GM19328 (cell line): ENCODE data around the gene DTX3.

Source experiments
- ATAC-seq: cut with Tn5 transposase; IDR thresholded peaks from one replicate; pipeline ENCODE4 v1.9.1; 2021; ENCODE audit warnings: mild to moderate bottlenecking, moderate library complexity; ENCODE audit not compliant: unreplicated experiment

The DTX3 gene

DNA sequence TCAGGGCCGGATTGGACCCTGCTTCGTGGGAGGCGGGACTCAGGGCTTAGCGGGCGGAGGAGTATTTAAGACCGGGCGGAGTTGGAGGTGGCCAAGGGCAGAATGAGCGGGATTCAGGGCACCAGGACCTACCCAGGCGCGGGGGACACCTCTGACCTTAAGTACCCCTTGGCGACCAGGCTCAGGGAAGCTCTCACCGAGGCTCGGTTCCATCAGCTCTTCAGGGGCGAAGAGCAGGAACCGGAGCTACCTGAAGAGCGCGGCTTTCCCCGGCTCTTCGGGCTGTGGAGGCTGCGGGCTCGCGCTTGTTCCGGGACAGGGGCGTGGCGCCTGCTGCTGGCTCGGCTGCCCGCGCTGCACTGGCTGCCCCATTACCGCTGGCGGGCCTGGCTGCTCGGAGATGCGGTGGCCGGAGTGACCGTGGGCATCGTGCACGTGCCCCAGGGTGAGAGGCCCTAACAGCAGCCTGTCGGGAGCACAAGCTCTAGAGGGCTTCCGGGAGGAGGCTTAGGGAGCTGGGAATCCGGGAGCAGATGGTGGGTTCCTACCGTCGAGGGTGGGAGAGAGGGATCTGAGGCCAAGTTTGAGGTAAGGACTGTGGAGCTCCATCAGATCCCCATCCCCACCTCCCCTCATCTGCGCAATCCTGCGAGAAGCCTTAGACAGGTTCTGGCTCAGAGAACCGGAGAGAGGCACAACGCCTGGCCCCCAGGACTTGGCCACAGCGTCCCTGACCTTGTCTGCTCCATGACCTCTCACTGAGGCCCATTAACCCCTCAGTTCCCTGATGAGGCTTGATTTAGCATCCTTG, 15.0 kb downstream of the DTX3 start:
- ATAC-seq, result no peak

DNA sequence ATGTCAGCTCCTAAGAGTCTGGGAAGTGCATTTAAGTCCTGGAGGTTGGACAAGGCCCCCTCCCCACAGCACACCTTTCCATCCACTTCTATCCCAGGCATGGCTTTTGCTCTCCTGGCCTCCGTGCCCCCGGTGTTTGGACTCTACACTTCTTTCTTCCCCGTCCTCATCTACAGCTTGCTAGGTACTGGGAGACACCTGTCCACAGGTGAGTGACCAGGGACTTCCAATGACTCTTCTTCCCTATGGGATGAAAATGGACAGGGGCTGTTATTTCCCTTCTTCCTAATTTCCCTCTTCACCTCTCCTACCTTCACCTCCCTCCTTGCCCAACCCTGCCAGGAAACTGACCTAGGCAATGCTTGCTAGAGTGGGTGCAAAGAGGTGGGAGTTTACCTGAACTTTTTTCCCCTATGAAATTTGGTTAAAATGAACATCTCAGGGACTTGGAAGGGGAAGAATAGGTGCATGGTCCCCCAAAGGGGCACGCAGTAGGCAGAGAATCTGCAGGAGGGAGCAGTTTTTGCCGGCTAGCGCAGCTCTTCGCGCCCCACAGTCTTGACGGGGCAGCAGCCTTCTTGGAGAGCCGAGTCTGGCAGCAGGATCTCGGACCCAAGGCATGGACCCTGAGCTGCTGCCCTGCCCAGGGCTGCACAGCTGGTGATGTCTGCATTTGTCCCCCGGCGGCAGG, 15.8 kb downstream of the DTX3 start:
- ATAC-seq, result no peak

DNA sequence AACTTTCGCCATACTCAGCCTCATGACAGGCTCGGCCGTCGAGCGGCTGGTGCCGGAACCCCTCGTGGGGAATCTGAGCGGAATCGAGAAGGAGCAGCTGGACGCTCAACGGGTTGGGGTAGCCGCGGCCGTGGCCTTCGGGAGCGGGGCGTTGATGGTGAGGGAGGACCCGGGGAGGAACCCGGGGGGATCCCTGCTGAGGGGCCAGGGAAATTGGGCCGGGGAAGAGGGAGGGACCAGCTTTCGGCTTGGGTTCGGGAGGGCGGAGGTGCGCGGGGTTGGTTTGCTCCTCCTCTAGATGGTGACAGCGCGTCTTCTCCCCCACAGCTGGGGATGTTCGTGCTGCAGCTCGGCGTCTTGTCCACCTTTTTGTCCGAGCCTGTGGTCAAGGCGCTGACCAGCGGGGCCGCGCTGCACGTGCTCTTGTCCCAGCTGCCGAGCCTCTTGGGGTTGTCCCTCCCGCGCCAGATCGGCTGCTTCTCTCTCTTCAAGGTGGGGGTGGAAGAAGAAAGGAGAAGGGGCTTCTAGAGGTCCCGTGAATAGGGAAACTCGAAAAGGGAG, 16.4 kb downstream of the DTX3 start:
- no peak for ATAC-seq

DNA sequence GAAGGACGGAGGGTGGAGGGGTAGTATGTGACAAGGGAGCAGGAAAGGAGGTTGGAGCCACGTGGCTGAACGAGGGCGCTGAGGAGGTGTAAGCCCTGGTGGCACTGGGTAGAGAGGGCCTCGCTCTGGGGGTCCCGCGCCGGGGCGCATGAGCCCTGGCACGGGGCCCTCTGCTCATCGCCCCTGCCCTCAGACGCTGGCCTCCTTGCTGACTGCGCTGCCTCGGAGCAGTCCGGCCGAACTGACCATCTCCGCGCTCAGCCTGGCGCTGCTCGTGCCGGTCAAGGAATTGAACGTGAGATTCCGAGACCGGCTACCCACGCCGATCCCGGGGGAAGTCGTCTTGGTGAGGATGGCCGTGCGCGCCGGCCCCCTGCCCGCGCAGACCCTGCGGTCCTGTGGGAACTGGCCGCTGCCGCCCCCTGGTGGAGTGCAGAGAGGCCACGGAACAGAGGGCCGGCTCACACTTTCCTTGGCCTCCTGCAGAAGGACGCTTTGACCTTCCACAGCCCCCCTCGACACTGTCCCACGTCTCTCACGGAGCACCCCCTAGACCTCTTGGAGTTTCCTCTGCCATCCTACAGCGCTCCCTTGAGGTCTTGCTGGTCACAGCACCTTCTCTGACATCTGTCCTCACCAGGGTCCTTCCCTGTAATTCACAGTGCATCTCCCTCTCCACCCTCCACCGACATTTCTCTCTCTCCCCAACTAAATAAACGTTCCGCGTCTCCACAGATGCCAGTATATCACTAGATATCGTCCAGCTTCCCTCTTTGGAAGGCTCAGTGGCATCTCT, 17.1 kb downstream of the DTX3 start:
- ATAC-seq, result no peak

DNA sequence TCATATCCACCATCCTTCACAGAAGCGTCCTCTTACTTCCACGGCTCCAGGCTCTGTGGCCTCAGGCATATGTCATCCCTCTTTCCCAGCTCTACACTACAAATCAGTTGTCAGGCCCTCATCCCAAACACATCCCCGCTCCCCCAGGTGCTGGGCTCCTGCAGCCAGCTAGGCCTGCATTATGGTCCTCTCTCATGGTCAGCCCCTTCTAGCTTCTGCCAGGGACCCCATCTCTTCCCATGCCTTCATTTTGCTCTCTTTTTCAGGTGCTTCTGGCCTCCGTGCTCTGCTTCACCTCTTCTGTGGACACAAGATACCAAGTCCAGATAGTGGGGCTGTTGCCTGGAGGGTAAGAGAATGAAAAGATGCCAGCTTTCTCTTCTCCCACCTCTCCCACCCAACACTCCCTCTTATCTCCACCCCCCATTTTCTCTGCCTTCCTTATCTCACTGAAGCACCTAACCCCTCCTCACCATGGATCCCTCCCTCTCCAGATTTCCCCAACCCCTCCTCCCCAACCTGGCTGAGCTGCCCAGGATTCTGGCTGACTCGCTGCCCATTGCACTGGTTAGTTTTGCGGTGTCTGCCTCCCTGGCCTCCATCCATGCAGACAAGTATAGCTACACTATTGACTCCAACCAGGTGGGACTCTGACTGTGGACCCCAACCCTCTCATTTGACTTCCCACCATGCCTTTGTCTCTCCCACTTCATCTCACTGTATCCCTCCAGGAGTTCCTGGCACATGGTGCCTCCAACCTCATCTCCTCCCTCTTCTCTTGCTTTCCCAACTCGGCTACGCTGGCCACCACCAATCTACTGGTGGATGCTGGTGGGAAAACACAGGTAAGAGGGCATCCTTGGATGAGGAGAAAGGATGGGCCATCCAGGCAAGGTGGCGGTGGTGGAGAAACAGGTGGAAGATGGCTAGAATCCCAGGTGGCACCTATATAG, 17.9 kb downstream of the DTX3 start:
- no peak for ATAC-seq

DNA sequence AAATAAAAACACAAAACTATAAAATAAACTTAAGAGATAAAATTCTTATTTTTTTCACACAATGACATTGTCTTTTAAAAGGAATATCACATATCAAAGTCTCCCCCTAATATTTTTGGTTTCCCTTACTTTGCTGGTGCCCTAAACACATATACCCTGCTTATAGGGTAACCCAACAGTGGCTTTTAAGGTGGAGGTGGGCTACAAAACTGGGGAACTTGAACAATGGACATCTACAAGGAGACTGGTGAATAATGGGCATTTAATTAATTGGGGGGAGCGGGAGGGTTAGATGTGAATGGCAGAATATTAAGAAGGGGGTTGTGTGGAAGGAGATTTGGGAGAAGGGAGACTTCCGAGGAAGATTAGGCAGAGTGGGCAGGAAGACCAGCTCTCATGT, 18.8 kb downstream of the DTX3 start:
- ATAC-seq, result no peak

DNA sequence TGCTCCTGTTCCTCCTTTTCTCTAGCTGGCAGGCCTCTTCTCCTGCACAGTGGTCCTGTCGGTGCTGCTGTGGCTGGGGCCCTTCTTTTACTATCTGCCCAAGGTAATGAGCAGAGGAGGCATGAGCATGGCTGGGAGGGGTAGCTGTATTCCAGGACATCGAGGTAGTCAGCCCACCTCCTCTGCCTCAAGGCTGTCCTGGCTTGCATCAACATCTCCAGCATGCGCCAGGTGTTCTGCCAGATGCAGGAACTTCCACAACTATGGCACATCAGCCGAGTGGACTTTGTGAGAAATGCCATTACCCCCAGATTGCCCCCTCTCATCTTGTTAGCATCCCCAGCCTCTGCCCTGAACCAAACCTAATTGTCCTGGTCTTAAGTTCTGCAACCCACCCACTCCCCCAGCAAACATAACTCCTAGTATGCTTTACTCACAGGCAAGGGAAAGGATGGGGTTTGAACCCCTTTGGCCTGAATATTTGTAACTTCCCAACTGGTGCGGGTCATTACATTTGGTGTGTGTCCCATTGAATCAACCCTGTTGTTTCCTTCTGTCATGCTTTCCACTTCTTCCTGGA, 19.3 kb downstream of the DTX3 start:
- ATAC-seq, result no peak

DNA sequence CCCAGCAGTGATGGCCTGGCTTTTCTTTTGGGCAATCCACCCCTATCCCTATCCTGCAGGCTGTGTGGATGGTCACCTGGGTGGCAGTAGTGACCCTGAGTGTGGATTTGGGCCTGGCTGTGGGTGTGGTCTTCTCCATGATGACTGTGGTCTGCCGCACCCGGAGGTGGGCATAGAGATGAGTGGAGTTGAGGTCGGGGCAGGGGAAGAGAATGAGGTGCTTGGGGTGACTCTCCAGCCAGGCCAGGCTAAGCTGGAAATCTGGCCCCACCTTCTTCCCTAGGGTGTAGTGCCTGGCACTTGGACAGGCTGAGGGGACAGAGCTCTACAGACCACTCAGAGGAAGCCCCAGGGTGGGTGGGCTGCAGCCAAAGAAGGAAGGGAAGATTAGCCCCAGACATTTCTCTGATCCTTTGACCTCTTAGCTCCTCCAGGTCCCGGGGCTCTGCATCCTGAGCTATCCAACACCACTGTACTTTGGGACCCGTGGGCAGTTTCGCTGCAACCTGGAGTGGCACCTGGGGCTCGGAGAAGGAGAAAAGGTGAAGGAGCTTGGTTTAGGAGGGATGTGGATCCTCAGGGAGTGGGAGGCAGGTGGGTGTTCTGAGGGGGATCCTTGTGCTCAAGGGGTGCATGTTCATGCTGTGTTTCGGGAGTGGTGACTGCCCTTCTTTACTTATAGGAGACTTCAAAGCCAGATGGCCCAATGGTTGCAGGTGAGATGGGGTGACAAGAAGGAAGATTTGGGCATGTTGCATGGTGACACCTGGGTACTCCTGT, 20.0 kb downstream of the DTX3 start:
- ATAC-seq, result no peak

DNA sequence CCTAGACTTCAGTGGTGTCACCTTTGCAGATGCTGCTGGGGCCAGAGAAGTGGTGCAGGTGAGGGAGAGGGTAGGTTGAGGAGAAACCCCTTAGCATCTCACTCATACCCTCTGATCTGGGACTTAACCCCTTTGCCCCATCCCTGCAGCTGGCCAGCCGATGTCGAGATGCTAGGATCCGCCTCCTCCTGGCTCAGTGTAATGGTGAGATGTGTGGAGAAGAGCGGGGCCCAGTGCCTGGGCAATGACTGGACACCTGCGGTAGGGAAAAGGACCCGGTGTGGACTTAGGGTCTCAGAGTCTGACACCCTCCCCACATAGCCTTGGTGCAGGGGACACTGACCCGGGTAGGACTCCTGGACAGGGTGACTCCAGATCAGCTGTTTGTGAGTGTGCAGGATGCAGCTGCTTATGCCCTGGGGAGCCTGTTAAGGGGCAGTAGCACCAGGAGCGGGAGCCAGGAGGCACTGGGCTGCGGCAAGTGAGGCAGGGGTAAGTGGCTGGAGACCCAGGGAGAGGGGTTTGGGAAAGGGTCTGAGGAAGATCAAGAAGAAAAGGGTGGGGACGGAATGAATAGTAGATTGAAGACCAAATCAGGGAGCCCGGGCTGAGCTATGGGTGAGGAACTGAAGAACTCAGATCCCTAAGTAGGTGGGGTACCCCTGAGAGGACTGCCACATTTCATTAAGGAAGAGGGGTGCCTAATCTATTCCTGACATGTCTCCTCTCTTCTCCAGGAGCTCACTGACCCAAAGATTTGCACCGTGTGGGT, 20.8 kb downstream of the DTX3 start:
- no peak for ATAC-seq

DNA sequence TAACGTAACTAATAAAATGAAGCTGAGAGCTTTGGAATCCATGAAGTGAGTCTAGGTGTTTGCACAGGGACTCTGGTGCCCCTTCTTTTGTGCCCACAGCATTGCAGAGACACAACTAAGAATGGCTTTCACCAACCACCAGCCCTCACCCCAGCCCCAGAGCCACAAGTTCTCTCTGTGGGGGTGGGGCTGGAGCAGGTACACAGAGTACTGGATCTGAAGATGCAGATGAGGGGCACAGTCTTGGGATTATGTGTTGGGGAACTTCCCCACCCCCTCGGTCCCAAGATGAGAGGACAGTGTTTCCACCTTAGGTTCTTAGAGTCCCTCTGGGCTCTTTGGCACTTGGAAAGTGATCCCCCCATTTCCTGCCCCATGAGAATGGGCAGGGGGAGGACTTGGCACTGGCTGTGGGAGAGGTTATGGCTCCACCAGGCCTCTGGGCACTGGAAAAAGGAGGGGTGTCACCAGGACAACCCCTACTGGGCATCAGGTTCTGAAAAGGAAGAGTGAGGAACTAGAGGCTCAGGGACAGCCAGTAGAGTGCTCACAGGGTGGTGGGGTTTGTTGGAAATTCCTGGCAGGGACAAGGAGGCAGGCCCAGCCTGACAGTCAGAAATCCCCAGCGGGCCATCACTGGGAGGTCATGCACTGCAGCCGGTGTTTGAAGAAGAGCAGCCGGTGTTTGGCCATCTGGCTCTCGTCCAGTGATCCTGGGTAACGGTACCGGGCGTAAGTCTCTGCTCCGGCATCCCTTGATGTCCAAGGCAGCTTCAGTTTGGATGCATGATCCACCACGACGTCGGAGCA, 21.7 kb downstream of the DTX3 start:
- ATAC-seq, result no peak

DNA sequence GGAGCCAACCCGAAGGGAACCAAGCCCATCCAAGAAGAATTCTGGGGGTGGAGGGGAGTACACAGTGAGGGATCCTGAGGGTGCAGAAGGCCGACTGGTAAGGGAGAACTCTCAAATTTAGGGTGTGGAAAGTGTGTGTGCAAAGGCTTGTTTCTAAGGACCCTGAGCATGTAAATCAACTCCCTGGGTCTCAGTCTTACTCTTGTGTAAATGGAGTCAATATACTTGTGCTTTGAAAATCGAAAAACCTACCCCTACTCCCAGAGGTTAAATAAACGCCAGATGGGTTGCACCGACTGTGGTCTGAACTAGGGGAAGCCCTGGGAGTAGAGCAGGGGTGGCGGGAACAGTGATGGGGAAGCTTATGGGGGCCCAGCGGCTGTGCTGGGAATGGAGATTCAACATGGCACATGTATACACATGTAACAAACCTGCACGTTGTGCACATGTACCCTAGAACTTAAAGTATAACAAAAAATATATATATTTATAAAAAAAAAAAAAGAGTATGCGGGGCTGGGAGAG, 22.4 kb downstream of the DTX3 start:
- ATAC-seq, result no peak

DNA sequence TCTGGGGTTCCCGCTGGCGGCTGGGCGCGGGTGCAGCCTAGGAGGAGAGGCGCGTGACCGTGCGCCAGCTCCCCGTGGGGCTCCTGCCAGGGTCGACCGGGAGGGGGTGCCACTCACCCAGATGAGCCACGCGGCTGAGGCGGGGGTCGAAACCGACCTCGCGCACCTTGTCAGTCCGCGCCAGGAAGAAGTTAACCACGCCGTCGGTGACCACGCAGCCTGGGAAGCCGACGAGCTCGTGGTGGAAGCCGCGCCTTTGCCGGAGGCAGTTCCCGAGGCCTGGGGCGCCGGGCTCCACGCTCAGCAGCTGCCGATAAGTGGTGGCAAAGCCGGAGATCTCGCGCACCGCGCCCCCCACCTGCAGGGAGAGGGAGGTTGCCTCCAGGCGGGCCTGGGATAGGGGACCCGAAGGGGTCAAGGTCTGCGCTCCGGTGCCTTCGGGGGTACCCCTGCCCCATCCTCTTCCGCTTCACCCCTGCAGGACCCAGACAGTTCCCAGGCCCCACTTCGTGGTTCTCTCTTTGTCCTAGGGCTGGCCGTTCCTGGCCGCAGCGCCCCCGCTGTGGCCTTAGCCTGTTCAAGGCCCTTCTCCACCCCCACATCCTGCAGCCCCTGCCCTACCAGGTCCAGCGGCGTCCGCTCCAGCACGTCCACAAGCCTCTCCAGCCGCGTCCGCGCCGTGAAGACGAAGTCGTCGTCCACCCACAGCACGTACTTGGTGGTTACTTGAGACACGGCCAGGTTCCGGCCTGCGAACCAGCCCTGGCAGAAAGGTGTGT, 23.1 kb downstream of the DTX3 start:
- no peak for ATAC-seq

DNA sequence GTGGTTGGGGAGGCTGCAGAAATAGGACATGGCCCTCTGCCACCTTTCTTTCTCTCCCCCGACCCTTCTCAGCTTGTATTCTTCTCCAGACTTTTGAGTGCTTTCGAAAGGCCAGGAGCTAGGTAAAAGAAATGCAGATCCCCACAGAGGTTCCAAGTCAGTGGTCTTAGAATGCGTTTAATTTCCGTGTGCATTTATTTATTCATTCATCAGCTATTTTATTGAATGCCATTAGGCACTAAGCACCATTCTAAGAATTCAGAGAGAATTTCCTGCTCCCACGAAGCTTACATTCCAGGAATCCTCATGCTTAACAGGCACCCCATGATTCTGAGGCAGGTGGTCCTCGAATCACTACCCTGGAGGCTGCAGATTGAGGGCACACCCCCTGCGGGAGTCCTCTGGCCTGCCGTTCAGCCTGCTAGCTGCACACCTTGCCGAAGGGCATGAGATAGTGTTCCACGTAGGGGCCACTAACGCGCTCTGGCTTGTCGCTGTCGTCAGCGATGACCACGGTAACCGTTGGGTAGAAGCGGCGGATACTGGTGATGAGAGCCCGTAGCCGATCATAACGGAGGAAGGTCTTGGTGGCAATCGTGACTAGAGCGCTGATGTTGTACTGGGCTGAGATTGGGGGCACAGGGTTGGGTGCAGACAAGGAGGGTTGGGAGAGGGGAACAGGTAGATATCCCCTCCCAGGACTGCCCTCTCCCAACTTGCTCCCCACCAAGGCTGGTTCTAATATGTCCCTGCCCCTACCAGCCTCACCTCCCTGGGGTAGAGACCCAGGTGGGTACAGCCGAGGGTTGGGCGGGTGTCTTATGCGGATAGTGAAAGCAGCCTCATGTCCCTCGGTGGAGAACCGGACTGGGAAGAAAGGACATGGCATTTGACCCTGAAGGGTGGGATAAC, 23.9 kb downstream of the DTX3 start:
- ATAC-seq, result no peak

DNA sequence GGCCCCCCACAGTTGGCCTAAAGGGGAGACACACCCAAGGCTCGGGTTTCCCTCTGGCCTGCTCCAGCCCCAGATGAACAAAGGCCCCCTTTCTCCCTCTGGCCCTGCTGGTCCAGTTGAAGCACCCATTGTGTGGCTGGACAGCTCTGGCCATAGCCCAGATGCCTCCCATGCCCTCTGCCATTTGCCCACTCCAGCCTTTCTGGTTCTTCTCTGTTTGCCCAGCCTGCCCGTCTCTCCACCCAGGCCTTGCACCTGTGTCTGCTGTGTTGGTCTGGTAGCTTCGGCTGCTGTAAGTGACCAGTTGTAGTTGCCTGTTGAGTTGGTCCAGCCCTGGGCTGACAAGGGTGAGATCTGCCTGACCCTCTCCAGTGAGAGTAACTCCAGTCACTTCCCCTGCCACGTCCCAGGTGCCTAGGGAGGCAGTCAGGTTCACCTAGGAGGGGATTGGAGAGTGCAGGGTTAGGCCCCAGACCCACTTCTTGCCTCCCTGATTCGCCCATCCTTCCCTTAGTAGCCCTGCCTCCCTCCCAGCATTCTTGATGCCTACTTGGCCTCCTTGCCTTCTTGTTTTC, 25.4 kb downstream of the DTX3 start:
- ATAC-seq, result no peak

DNA sequence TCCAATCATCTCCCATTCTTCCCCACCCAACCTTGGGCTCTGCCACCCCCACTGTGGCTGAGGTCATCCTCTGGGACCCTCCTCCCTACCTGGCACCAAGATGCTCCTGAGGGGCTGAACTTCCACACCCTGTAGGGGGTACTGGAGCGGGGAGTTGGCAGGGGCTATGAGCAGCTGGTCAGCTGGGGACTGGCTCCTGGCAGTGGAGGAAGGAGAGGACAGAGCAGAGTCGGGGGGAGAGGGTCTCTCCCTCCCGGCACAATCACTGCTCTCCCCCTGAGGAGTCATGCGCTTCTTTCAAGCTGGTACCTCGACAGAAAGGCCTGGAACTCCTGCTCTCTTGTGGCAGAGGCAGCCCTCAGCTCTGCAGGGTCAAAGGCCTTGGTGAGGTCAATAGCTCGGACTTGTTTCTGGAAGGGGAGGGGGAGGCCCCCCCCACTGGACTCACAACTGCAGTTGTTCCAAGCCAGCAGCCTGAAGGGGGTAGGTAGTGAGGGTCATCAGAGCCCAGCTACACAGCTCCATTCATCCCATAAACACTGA, 26.3 kb downstream of the DTX3 start:
- no peak for ATAC-seq
